Astrocyte (in vitro differentiated cells and primary cell): ENCODE measurements around the gene ITSN1.

ENCODE experiments used
- EZH2 ChIP-seq: IDR thresholded peaks from 2 replicates; pipeline ENCODE4 v1.6.1; 2012; ENCODE audit warnings: mild to moderate bottlenecking, low read length, inconsistent platforms; ENCODE audit not compliant: insufficient read depth
- TF ChIP-seq, protein P1 (sequence below): IDR thresholded peaks from 2 replicates; pipeline ENCODE4 v1.5.1; 2011; ENCODE audit warnings: low read depth, mild to moderate bottlenecking, inconsistent platforms, low read length, moderate library complexity; ENCODE audit not compliant: insufficient read depth

DNA sequence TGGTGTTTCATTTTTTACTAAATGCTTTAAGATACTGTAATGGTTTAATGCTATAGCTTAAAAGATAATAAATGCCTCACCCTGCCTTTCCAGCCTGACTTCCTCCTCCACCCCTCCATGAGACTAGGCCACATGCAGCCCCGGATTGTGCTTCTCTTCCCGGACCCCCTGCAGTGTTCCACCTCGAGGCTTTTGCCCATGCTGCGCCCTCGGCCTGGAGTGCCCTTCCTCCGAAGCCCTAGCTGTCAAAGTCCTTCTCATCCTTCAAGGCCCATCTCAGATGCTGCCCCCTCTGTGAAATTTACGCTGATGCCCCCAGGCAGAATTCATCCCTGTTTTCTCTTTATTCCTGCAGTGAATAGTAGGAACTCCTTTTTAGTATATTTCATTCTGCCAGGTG lies 174.8 kb downstream of the ITSN1 start:
- TF ChIP-seq, protein P1, sequence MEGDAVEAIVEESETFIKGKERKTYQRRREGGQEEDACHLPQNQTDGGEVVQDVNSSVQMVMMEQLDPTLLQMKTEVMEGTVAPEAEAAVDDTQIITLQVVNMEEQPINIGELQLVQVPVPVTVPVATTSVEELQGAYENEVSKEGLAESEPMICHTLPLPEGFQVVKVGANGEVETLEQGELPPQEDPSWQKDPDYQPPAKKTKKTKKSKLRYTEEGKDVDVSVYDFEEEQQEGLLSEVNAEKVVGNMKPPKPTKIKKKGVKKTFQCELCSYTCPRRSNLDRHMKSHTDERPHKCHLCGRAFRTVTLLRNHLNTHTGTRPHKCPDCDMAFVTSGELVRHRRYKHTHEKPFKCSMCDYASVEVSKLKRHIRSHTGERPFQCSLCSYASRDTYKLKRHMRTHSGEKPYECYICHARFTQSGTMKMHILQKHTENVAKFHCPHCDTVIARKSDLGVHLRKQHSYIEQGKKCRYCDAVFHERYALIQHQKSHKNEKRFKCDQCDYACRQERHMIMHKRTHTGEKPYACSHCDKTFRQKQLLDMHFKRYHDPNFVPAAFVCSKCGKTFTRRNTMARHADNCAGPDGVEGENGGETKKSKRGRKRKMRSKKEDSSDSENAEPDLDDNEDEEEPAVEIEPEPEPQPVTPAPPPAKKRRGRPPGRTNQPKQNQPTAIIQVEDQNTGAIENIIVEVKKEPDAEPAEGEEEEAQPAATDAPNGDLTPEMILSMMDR, result no peak
- TF ChIP-seq EZH2, result no peak
